GM12878 (cell line): ENCODE data around the gene PIK3C2B. TPM values are rescaled to one million over a fixed set of nuclear protein-coding genes. Genes with fewer than 3 reads are reported as not detected.

Source experiments
- ATAC-seq: fragments of 200-7000 bp; cut with Tn5 transposase; 3 replicates; pipeline ENCODE4 v1.9.1; 2020; ENCODE audit warnings: mild to moderate bottlenecking, moderate library complexity
- BruUV-seq: library from RNA; stranded (reverse); fragments of 400-500 nt; replicated peaks from 2 replicates; lab custom pipeline; 2021; lab: Mats Ljungman, UMichigan
- CTCF ChIA-PET: fragments of 300-600 bp; sonication (Branson Sonifier 250); formaldehyde crosslinking; extraction: SDS; loops from one replicate; lab custom pipeline; 2021; ENCODE audit warnings: inconsistent platforms; lab: Yijun Ruan, JAX
- POLR2A ChIA-PET: fragments of 350-600 bp; formaldehyde crosslinking; extraction: SDS; loops from one replicate; lab custom pipeline; 2021; ENCODE audit warnings: inconsistent platforms; lab: Charles Lee
- RAD21 ChIA-PET: fragments of 300-600 bp; sonication (Branson Sonifier 250); formaldehyde crosslinking; loops from one replicate; lab custom pipeline; 2023; ENCODE audit warnings: antibody characterized with exemption; ENCODE audit not compliant: unreplicated experiment; lab: Charles Lee
- SMC1A ChIA-PET: fragments of 300-600 bp; sonication (Branson Sonifier 250); formaldehyde crosslinking; loops from one replicate; lab custom pipeline; 2023; ENCODE audit not compliant: unreplicated experiment, uncharacterized antibody; lab: Charles Lee
- DNase-seq: peaks from one replicate; pipeline ENCODE4 v3.0.0-alpha.2; 2011; ENCODE audit warnings: low read depth, low spot score
- FAIRE-seq: peaks from 3 replicates; lab custom pipeline; 2011; peaks lifted over from hg19 to GRCh38; lab: Jason Lieb, UNC
- H2AFZ ChIP-seq: 2 replicates; pipeline ENCODE4 v1.6.0; 2011; ENCODE audit warnings: low read depth, low read length, control low read depth; ENCODE audit not compliant: control insufficient read depth
- H3K27ac ChIP-seq: 2 replicates; pipeline ENCODE4 v1.5.1; 2011; ENCODE audit warnings: control low read depth; ENCODE audit not compliant: control insufficient read depth, insufficient read depth
- H3K27me3 ChIP-seq, 2 experiments: replicated peaks in 1 of 2; 2 replicates each; pipeline versions ENCODE4 v1.6.0 to v1.6.1; 2011; ENCODE audit warnings: low read length in 1 of 2; ENCODE audit not compliant: control insufficient read depth in 2 of 2, insufficient read depth in 2 of 2
- H3K36me3 ChIP-seq, 2 experiments: 2 replicates each; pipeline ENCODE4 v1.5.1; 2011; ENCODE audit warnings: low read length in 1 of 2; ENCODE audit not compliant: control insufficient read depth in 2 of 2, insufficient read depth in 2 of 2
- H3K4me1 ChIP-seq: 2 replicates; pipeline ENCODE4 v1.6.1; 2011; ENCODE audit warnings: mild to moderate bottlenecking, low read length, moderate library complexity, mixed read lengths; ENCODE audit not compliant: control insufficient read depth, insufficient read depth
- H3K4me2 ChIP-seq: 2 replicates; pipeline ENCODE4 v1.6.0; 2011; ENCODE audit warnings: control low read depth; ENCODE audit not compliant: control insufficient read depth, insufficient read depth
- H3K4me3 ChIP-seq: fragments of 200-600 bp; sonication (generic); 2 replicates; pipeline ENCODE4 v1.5.1; 2016
- H3K79me2 ChIP-seq: 2 replicates; pipeline ENCODE4 v1.6.0; 2011; ENCODE audit warnings: low read length; ENCODE audit not compliant: control insufficient read depth, insufficient read depth
- H3K9ac ChIP-seq: 2 replicates; pipeline ENCODE4 v1.8.0; 2011; ENCODE audit warnings: low read length, control low read depth, mixed read lengths; ENCODE audit not compliant: control insufficient read depth, insufficient read depth
- H3K9me3 ChIP-seq: replicated peaks from 3 replicates; pipeline ENCODE4 v1.5.1; 2011; ENCODE audit warnings: mild to moderate bottlenecking, low read length; ENCODE audit not compliant: control insufficient read depth, insufficient read depth
- H4K20me1 ChIP-seq: 2 replicates; pipeline ENCODE4 v1.6.0; 2011; ENCODE audit not compliant: control insufficient read depth, insufficient read depth
- CUX1 ChIP-seq: IDR thresholded peaks from 2 replicates; pipeline ENCODE4 v1.6.1; 2012; ENCODE audit warnings: improper control_type of control experiment, low read depth, low read length; ENCODE audit not compliant: insufficient replicate concordance
- HDAC6 ChIP-seq: fragments of 200-600 bp; sonication (generic); IDR thresholded peaks from one replicate; pipeline ENCODE4 v1.8.0; 2017; ENCODE audit warnings: antibody characterized with exemption; ENCODE audit not compliant: unreplicated experiment
- IKZF2 ChIP-seq, 2 experiments: fragments of 450-650 bp; IDR thresholded peaks; 2 replicates each; pipeline ENCODE4 v1.6.1; 2017; ENCODE audit warnings: mild to moderate bottlenecking in 2 of 2, moderate library complexity in 2 of 2
- IRF4 ChIP-seq: IDR thresholded peaks from 2 replicates; pipeline ENCODE4 v1.6.1; 2011; ENCODE audit warnings: low read depth, low read length
- POLR2AphosphoS2 ChIP-seq: IDR thresholded peaks from 2 replicates; pipeline ENCODE4 v1.6.1; 2011; ENCODE audit warnings: low read depth, mild to moderate bottlenecking, low read length, improper control_type of control experiment, moderate library complexity
- YBX1 ChIP-seq: fragments of 450-650 bp; IDR thresholded peaks from 2 replicates; pipeline ENCODE4 v1.6.1; 2016; ENCODE audit warnings: antibody characterized with exemption
- WGBS: methylation state at CpG from one replicate; pipeline ENCODE4 v1.1.6; 2016; ENCODE audit warnings: low lambda C conversion rate; ENCODE audit not compliant: insufficient replicate concordance, insufficient coverage; ENCODE audit errors: missing lambda C conversion rate; 5-methylcytosine and 5-hydroxymethylcytosine counted together
- in situ Hi-C: fragments of 300-500 bp; cut with MboI; formaldehyde crosslinking; loops from 9 replicates; pipeline ENCODE4 v1.14.3; 2018; ENCODE audit warnings: mixed read lengths
- intact Hi-C: fragments of 100-400 bp; cut with micrococcal nuclease; formaldehyde crosslinking; loops from one replicate; pipeline ENCODE4 v1.14.2; 2022; ENCODE audit not compliant: unreplicated experiment
- polyA plus RNA-seq, 11 experiments: library from polyadenylated mRNA; depleted of rRNA in 4 of 11; unstranded in 6 of 11; stranded (reverse) in 5 of 11; fragments of >200 nt; fragmentation: Nextera tagmentation in 4 of 11; fragmentation: Illumina TruSeq in 1 of 11; extraction: Ambion mirVana in 4 of 11; extraction: Trizol in 1 of 11; gene quantifications; 1 replicate in 1 of 11; 2 replicates in 10 of 11; pipeline versions ENCODE4 v1.2.1 to v1.2.3, GENCODE V29; 2011 to 2016; ENCODE audit warnings: inconsistent platforms in 2 of 11, missing spikeins in 2 of 11, low read depth in 1 of 11
- total RNA-seq, 4 experiments: library from RNA; depleted of rRNA in 3 of 4; stranded (reverse); fragments of >200 nt in 3 of 4; fragmentation: Illumina TruSeq in 1 of 4; extraction: Trizol in 1 of 4; gene quantifications; 2 replicates each; pipeline versions ENCODE4 v1.2.1 to v1.2.3, GENCODE V29; 2013 to 2021
- TF ChIP-seq, protein P1 (sequence below): fragments of 450-650 bp; IDR thresholded peaks from 2 replicates; pipeline ENCODE4 v1.6.1; 2017; ENCODE audit warnings: mild to moderate bottlenecking
- TF ChIP-seq, protein P2 (sequence below): IDR thresholded peaks from 2 replicates; pipeline ENCODE4 v1.6.1; 2012; ENCODE audit warnings: low read depth, low read length, improper control_type of control experiment
- TF ChIP-seq, protein P3 (sequence below): fragments of 450-650 bp; IDR thresholded peaks from 2 replicates; pipeline ENCODE4 v1.6.1; 2016; ENCODE audit warnings: mild to moderate bottlenecking, moderate library complexity, borderline replicate concordance

Gene PIK3C2B
- total and polyA plus RNA-seq, 10 of the 15 experiments (the other 5 are each of a cell fraction or from before 2014, with no cell fraction given): 2.2 to 38.1 (median 11.4) TPM

GRCh38 chr1:204468766-204469302 lies 25.8 kb downstream of the PIK3C2B start:
- Histone ChIP-seq H3K4me2 (no peak overlapping the region), H3K27me3 (no peaks in the 10 kb centered on the region), H3K9me3 (no peaks in the 10 kb centered on the region), H3K4me3 (no peak overlapping the region), H3K9ac (no peak overlapping the region), H3K4me1 (peaks cover 32% of the 10 kb centered on the region), H2AFZ (no peak overlapping the region), H3K36me3 (peaks cover 13 to 14% of the 10 kb centered on the region in 2 experiments), H3K79me2 (no peaks in the 10 kb centered on the region), H3K27ac (no peak overlapping the region), H4K20me1 (no peaks in the 10 kb centered on the region)
- no TSS peak for BruUV-seq
- SMC1A ChIA-PET: interaction anchor here (1.2 kb wide), 1 partner anchor 26 kb away, joined by 4 read pairs; the partner anchor contains the start of gene PIK3C2B
- POLR2A ChIA-PET: no interaction called here
- FAIRE-seq (no peak), ATAC-seq (no peak), DNase-seq (no peak)
- CTCF ChIA-PET: interaction anchor here (1.6 kb wide), 2 partner anchors 10 to 34 kb away, joined by 4 read pairs; no protein-coding TSS in a partner anchor
- WGBS: 92% methylated on average over 17 of the region's 18 CpGs
- intact Hi-C loops: no loop called here
- RAD21 ChIA-PET: no interaction called here
- in situ Hi-C loops: no loop called here
- TF ChIP-seq, protein P1, sequence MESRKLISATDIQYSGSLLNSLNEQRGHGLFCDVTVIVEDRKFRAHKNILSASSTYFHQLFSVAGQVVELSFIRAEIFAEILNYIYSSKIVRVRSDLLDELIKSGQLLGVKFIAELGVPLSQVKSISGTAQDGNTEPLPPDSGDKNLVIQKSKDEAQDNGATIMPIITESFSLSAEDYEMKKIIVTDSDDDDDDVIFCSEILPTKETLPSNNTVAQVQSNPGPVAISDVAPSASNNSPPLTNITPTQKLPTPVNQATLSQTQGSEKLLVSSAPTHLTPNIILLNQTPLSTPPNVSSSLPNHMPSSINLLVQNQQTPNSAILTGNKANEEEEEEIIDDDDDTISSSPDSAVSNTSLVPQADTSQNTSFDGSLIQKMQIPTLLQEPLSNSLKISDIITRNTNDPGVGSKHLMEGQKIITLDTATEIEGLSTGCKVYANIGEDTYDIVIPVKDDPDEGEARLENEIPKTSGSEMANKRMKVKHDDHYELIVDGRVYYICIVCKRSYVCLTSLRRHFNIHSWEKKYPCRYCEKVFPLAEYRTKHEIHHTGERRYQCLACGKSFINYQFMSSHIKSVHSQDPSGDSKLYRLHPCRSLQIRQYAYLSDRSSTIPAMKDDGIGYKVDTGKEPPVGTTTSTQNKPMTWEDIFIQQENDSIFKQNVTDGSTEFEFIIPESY: no peak
- TF ChIP-seq, protein P2, sequence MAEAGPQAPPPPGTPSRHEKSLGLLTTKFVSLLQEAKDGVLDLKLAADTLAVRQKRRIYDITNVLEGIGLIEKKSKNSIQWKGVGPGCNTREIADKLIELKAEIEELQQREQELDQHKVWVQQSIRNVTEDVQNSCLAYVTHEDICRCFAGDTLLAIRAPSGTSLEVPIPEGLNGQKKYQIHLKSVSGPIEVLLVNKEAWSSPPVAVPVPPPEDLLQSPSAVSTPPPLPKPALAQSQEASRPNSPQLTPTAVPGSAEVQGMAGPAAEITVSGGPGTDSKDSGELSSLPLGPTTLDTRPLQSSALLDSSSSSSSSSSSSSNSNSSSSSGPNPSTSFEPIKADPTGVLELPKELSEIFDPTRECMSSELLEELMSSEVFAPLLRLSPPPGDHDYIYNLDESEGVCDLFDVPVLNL: no peak
- TF ChIP-seq HDAC6 (no peak), IKZF2 (IDR thresholded peaks at IDR 0.05) (no peak), YBX1 (no peak), CUX1 (no peak), POLR2AphosphoS2 (no peak), IRF4 (no peak)
- TF ChIP-seq, protein P3, sequence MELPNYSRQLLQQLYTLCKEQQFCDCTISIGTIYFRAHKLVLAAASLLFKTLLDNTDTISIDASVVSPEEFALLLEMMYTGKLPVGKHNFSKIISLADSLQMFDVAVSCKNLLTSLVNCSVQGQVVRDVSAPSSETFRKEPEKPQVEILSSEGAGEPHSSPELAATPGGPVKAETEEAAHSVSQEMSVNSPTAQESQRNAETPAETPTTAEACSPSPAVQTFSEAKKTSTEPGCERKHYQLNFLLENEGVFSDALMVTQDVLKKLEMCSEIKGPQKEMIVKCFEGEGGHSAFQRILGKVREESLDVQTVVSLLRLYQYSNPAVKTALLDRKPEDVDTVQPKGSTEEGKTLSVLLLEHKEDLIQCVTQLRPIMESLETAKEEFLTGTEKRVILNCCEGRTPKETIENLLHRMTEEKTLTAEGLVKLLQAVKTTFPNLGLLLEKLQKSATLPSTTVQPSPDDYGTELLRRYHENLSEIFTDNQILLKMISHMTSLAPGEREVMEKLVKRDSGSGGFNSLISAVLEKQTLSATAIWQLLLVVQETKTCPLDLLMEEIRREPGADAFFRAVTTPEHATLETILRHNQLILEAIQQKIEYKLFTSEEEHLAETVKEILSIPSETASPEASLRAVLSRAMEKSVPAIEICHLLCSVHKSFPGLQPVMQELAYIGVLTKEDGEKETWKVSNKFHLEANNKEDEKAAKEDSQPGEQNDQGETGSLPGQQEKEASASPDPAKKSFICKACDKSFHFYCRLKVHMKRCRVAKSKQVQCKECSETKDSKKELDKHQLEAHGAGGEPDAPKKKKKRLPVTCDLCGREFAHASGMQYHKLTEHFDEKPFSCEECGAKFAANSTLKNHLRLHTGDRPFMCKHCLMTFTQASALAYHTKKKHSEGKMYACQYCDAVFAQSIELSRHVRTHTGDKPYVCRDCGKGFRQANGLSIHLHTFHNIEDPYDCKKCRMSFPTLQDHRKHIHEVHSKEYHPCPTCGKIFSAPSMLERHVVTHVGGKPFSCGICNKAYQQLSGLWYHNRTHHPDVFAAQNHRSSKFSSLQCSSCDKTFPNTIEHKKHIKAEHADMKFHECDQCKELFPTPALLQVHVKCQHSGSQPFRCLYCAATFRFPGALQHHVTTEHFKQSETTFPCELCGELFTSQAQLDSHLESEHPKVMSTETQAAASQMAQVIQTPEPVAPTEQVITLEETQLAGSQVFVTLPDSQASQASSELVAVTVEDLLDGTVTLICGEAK: no peak
